Raji (cell line): ENCODE measurements around the gene PCLO.

Experiments used
- POLR2A ChIP-seq: IDR thresholded peaks from 2 replicates; pipeline ENCODE4 v1.6.1; 2011; ENCODE audit warnings: low read depth, low read length, control low read depth; ENCODE audit not compliant: insufficient read depth

Gene PCLO

DNA sequence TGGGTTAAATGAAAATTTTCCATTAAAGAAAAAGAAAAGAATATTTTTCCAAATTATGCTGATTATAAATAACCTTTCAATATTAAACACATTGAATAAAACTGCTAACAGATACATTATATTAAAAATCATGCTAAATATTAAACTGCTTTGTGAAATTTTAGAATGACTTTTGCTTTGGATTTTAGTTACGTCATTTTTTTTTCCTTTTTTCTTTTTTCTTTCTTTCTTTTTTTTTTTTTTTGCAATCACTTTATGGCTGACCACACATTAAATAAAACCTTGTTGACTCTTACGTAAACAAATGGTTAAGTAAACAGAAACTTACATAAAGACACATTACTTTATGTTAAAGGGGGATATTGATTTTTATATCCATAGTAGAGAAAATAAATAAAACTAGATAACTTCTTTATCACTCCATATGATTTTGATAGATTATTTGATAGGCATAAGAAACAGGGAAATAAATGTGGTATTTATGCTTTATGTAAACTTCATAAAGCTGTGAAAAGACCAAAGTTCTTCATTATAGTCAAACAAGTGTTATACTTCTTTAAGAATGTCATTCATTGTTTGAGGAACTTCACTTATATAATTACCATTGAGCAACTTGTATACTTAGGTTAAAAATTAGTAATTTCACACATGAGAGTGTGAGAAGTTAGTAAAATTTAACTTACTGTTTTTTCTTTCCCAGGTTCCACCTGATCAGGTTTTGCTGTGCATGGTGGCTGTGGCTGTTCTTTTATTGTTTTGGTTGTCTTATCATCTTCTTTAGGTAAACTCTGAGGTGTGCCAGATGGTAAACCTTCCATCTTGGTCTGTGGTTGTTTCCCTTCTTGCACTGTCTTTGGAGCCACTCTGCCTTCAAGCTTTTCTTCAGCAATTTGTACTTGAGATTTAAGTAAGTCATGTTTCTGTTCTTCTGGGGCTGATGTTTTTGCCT, 197.3 kb downstream of the PCLO start:
- TF ChIP-seq POLR2A, result no peak

DNA sequence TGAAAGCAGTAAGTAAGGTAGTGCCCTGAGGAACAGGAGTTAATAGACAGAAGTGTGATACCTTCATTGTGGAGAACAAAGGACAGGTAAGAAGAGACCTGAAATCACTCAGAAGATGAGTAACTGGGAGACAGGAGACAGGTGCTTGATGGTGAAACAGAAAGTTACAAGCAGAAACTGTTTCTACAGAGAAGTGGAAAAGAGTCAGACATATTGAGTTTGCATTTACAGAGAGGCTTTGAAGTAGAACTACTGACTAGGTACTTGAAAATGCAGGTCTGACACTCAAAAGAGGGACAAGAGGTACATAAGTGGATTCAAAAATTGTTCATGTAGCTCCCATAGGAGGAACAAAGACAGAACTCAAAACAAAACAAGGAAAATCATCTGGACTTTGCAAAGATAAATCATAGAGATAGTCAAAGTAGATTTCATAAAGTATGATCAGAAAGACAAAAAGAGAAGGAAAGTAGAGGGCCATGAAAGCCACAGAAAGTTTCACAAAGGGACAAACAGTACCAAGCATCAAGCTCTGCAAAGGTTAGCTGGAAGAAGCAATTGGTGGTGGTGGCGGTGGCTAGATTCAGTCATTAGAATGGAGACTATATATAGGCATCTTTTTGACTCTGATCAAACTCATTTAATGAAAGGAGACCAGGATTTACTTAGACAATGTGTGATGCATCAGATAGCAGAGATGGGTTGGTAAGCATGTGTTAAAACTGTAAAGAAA, 198.4 kb downstream of the PCLO start:
- TF ChIP-seq POLR2A, result no peak

DNA sequence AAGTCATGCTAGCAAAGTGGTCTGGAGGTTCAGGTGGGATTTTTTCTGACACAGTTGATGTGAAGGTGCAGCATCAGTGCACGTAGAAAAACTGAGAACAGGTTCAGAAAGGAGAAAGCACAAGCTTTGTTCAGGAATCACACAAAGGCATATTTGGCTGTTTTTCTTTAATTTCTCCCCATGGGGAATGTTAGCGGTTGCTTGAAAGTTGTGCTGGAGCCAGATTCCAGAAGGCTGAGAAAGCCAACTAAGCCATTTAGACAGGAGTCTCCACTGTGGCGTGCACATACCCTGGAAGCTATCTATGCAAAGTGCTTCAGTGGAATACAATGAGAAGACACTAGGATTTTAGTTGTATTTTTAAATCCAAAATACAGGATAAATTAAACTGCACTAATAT, 201.4 kb downstream of the PCLO start:
- TF ChIP-seq POLR2A, result no peak

DNA sequence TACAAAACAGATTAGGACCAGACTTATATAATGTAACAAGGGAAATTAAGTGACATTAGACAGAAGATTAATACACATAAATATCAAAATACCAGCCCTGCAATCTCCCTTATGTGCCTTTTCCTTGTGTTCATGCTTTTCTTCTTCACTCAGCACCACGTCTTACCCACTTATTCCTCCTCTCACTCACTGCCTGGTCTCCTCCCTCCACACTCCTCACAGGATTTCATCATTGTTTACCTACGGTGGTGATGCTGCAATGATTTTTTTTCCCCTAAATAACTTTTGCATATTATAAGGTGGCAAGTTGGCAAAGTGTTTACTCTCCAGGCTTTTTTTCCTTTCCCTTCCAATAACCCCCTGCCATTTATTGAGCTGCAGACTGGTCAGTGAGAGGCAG, 203.2 kb downstream of the PCLO start:
- TF ChIP-seq POLR2A, result no peak

DNA sequence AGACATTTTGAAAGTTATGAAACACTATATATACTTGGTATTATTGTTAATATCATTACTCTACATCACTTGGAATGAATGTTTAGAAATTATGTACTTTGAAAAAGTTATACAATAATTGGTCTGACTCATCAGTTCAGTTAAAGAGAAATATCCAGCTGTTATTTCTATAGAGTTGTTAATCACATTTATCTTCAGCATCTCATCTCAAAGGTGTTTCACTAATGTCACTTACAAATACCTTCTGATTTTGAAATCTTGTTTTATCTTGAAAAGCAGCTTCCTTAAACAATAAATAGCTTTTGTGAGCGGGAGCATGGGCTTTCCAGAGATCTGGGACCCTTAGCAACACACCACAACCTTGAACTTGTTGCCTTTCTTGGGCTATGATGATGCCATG, 205.2 kb downstream of the PCLO start:
- no peak for TF ChIP-seq POLR2A

DNA sequence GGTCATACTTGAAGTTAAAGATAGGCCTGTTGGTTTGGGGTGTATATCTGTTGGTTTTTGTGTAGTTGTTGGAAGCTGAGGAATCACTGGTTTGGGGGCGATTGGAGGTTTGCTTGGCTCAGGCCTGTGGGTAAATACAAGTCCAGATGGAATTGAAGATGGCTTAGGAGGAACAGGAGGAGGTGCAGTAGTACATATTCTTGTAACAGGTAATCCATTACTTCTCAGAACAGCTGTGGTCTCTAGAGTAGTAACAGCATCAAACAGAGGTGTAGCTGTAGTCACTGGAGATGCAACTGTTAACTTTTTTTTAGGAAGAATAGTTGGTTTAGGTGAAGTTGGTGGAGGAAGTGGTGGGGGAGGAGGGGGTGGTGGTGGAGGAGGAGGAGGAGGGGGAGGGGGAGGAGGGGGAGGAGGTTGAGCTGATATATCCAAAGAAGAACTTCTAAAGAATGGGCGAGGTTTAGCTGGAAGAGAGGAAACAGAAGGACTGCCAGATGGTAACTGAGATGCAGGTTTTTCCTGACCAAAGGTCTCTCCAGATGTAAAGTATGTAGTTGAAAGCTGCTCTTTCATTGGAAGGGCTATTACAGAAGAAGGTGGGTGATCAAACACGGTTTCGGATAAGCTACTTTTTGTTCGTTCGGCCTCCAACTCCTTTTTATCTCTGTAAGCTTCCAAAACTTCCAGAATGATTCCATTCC, 209.2 kb downstream of the PCLO start:
- TF ChIP-seq POLR2A, result no peak

DNA sequence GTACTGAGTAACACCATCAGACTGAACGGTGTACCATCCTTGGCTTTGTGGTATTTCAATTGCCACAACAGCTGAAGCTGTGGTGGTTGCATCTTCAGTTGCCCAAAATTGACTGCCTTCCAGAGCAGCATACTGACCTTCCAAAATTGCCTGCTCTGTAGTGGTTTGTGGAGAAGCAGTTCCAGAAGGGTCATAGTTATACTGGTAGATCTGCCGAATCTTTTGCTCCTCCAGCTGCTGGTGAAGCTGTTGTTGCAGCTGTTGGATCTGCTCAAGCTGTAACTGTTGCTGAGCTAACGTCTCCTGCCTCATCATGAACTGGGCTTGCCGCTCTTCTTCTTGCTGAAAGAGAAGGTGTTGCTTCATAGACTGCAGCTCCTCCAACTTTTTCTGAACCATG, 212.2 kb downstream of the PCLO start:
- TF ChIP-seq POLR2A, result no peak

DNA sequence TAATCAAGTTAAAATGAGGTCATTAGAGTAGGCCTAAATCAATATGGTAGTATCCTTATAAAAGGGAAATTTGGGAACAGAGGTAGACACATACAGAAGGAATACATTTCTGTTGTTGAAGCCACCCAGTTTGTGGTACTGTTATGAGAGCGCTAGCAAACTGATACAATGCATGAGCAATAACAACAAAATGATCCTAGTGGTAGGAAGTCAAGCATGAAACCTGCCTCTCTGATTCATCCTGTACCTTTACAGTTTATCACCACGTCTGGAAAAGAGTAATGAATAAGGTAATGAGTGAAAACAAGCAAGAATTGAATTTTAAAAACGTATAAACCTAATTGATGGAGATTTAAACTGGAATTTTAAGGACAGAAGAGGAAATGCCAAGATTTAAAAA, 217.2 kb downstream of the PCLO start:
- no peak for TF ChIP-seq POLR2A

DNA sequence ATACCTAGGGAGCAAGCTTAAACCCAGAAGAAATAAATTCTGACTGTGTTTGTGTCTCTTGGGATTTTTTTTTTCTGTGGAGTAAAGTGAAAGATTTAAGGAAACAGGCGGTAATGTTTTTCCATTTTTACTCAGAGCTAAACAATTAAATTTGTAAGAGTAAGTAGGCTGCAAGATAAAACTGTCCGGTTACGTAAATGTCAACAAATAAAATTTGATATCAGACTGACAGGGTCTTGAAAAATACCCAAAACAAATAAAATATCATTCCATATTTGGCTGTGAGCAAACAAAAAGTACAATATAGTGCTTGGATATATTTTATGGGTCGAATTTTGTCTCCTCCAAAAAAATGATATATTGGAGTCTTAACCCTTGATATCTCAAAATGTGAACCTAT, 217.6 kb downstream of the PCLO start:
- TF ChIP-seq POLR2A, result no peak

DNA sequence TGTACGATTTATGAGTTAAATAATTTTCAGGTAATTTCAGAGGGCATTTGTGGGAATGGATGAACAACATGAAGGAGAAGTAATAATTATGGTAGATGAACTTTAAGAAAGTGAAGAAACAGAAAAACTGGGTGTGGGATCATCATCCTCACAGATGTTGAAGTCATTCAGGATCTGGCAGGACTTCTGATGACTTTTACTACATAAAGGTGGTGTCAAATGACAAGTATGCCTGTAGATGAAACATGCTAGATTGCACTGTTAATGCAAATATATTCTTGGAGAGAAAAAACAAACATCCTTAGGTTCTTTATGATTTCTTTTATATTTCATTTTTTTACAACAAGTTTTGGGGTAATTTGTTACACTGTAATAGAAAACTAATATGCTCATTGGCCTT, 230.2 kb downstream of the PCLO start:
- TF ChIP-seq POLR2A, result no peak

DNA sequence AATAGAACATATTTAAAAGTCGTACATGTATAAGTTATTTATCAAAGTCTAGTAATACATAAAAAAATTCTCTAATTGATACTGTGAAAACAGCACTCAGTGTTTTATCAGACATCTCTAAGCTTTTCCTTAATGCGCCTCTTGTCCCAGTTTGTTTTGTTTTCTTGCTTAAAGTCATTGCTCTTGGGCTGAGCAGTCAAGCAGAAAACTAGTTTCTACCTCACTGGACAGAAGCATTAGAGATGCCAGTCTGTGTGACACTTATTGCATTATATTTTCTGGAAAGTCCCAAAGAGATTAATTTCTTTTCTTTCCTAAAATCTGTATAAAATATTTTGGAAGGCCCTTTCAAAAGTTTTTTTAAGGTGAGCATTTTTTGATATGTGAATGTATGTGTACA, 236.2 kb downstream of the PCLO start:
- no peak for TF ChIP-seq POLR2A

DNA sequence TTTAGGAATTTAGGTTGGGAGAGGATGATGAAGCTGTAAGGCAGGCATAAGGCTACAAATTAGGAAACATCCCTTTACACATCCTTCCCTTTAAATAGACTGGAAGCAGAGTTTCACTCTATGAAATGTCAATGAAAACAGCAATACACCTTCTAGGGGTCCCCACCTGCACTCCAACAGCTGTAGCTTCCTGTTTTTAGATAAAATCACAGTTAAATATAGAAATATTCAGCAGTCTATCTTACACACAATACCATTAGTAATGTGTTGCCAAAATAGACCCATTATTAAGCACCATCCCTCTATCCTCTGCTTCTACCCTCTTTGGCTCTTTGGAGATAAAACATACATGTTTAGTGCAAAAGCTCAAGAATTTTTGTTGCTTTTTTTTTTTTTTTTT, 237.4 kb downstream of the PCLO start:
- TF ChIP-seq POLR2A, result no peak

DNA sequence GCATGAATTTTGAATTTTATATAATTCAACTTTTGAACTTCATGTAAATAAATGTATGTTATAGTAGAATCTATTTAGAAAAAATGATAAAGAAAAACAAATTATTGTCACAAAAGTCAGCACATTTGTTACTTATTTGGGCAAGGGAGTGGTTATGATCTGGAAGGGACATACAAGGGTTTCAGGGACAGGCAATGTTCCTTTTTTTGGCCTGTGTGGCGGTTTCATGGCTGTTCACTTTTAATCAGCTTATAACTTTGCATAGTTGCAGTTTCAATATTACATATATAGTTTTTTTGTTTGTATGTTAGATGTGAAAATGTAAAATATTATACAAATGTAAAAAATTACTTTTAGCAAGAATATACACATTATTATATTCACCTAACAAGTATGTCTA, 256.2 kb downstream of the PCLO start:
- TF ChIP-seq POLR2A, result no peak

DNA sequence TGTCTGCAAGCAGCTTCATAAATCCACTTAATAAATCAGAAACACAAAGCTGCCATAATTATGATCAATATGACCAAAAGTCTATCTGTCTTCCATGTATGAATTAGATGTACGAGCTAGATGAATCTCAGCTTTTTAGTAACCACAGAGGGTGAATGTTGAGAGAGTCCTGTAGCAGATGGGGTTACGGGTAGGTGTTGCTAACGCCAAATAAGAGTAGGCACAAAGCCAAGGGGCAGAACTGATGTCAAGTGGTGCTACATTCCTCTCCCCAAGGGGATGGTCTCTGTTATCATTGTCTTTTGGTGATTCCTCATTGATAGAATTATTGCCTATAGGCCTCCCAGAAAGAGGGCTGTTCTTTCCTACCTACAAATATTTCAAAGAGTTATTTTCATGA, 257.8 kb downstream of the PCLO start:
- no peak for TF ChIP-seq POLR2A

DNA sequence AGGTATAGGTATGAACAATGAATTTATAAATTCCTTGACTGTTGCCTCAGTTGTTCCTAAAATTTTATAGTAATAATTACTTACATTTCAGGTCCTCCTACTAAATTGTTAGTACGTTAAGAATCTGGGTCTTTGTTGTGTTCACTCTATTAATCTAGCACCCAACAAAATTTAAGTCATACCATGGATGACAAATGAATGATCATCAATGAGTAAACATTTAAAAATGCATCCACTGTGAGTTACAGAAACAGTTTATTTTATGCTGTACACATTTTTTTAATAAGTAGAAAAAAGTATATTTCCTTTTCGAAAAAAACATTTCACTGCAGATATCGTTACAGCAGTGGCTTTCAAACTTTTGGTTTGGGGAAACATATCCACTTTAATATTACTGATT, 265.2 kb downstream of the PCLO start:
- TF ChIP-seq POLR2A, result no peak

DNA sequence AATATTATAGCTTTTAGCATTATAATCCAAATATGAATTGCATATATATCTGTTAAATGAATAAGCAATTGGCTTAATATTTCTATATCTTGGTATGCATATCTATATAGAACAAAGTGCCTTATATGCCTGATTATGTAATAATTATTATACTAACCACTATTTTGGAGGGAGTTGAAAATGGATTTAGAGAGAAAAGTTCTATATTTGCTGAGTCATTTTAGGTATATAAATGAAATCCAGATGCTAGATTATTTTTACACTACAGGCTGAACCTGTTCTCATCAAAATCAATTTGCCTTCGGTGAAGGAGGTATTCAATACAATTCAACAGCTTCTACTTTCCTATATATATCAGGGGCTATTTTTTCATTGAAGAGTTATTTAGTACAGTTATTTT, 276.4 kb downstream of the PCLO start:
- no peak for TF ChIP-seq POLR2A
